PC-9 (cell line): ENCODE measurements around the gene NPM1.

Source experiments
- EZH2 ChIP-seq: fragments of 200-600 bp; sonication (generic); IDR thresholded peaks from 2 replicates; pipeline ENCODE4 v1.8.0; 2017; ENCODE audit warnings: antibody characterized with exemption, low read depth
- TF ChIP-seq, protein P1 (sequence below): fragments of 200-600 bp; sonication (generic); conservative IDR thresholded peaks from 2 replicates; pipeline ENCODE4 v1.6.1; 2017; ENCODE audit warnings: mixed run types, antibody characterized with exemption, mild to moderate bottlenecking, moderate library complexity

DNA sequence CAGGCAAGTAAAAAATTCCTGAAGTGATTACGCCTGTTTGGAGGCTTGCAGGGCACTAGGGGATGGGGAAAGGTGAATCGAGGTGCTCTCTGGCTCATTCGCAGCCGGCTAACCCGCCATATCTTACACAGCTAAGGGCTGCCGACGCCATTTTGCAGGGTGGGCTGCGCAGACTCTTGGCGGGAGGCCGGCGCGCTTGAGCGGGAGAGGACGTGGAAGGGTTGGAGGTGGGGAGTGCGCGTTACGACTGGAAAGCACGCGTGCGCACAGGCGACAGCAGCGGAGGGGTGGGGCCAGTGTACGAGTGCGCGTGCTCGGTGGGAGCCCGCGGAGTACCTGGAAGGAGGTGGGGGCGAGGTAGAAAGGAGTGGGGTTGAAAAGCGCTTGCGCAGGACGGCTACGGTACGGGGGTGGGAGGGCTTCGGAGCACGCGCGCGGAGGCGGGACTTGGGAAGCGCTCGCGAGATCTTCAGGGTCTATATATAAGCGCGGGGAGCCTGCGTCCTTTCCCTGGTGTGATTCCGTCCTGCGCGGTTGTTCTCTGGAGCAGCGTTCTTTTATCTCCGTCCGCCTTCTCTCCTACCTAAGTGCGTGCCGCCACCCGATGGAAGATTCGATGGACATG, at the start of gene NPM1:
- TF ChIP-seq, protein P1, sequence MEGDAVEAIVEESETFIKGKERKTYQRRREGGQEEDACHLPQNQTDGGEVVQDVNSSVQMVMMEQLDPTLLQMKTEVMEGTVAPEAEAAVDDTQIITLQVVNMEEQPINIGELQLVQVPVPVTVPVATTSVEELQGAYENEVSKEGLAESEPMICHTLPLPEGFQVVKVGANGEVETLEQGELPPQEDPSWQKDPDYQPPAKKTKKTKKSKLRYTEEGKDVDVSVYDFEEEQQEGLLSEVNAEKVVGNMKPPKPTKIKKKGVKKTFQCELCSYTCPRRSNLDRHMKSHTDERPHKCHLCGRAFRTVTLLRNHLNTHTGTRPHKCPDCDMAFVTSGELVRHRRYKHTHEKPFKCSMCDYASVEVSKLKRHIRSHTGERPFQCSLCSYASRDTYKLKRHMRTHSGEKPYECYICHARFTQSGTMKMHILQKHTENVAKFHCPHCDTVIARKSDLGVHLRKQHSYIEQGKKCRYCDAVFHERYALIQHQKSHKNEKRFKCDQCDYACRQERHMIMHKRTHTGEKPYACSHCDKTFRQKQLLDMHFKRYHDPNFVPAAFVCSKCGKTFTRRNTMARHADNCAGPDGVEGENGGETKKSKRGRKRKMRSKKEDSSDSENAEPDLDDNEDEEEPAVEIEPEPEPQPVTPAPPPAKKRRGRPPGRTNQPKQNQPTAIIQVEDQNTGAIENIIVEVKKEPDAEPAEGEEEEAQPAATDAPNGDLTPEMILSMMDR: no peak
- no peak for TF ChIP-seq EZH2
